HEK293 (cell line): ENCODE measurements around the gene MGAT4B.

Experiments
- CTCF ChIA-PET: fragments of 350-600 bp; formaldehyde crosslinking; extraction: SDS; loops from one replicate; lab custom pipeline; 2021; ENCODE audit warnings: antibody characterized with exemption; lab: Yijun Ruan, JAX
- POLR2A ChIA-PET: fragments of 300-600 bp; formaldehyde crosslinking; extraction: SDS; loops from one replicate; lab custom pipeline; 2020; ENCODE audit warnings: antibody characterized with exemption, inconsistent platforms; lab: Yijun Ruan, JAX
- H3K27ac ChIP-seq: fragments of 200-500 bp; sonication (Bioruptor generic); 2 replicates; pipeline ENCODE4 v1.5.1; 2014; ENCODE audit warnings: low read depth, low read length, control low read depth, inconsistent platforms; ENCODE audit errors: extremely low read depth
- H3K36me3 ChIP-seq, 2 experiments: fragments of 200-500 bp in 1 of 2; sonication (Bioruptor generic) in 1 of 2; 1 replicate in 1 of 2; 2 replicates in 1 of 2; pipeline ENCODE4 v1.5.1; 2014 to 2017; ENCODE audit warnings: inconsistent platforms in 2 of 2, low read length in 2 of 2; ENCODE audit not compliant: control insufficient read depth in 2 of 2, insufficient read depth in 1 of 2
- H3K4me1 ChIP-seq: fragments of 200-500 bp; sonication (Bioruptor generic); 2 replicates; pipeline ENCODE4 v1.5.1; 2014; ENCODE audit warnings: mild to moderate bottlenecking, low read length, inconsistent platforms; ENCODE audit not compliant: control insufficient read depth, insufficient read depth
- H3K4me3 ChIP-seq: 2 replicates; pipeline ENCODE4 v1.5.1; 2011; ENCODE audit warnings: low read depth, mild to moderate bottlenecking, control low read depth, low read length, moderate library complexity
- H3K9me3 ChIP-seq: fragments of 200-500 bp; sonication (Bioruptor generic); 2 replicates; pipeline ENCODE4 v1.5.1; 2014; ENCODE audit warnings: low read depth, low read length, inconsistent platforms; ENCODE audit not compliant: control insufficient read depth, insufficient read depth
- GFI1B ChIP-seq: fragments of 450-650 bp; formaldehyde crosslinking; IDR thresholded peaks from 2 replicates; pipeline ENCODE4 v1.5.1; 2016; ENCODE audit warnings: missing biosample characterization, missing genetic modification characterization
- GLIS2 ChIP-seq: fragments of 450-650 bp; formaldehyde crosslinking; IDR thresholded peaks from 2 replicates; pipeline ENCODE4 v1.5.1; 2016; ENCODE audit warnings: missing biosample characterization, missing genetic modification characterization
- HOXC10 ChIP-seq: sonication (generic); formaldehyde crosslinking; IDR thresholded peaks from 2 replicates; pipeline ENCODE4 v1.8.1; 2023; ENCODE audit warnings: mild to moderate bottlenecking, missing genetic modification reagents
- IKZF3 ChIP-seq: fragments of 450-650 bp; IDR thresholded peaks from 2 replicates; pipeline ENCODE4 v1.5.0; 2018; ENCODE audit warnings: missing biosample characterization, mild to moderate bottlenecking, missing genetic modification characterization, moderate library complexity
- KLF1 ChIP-seq: fragments of 450-650 bp; formaldehyde crosslinking; IDR thresholded peaks from 2 replicates; pipeline ENCODE4 v1.5.1; 2016; ENCODE audit warnings: missing biosample characterization, missing genetic modification characterization
- KLF7 ChIP-seq: fragments of 450-650 bp; formaldehyde crosslinking; IDR thresholded peaks from 2 replicates; pipeline ENCODE4 v1.5.1; 2016; ENCODE audit warnings: missing biosample characterization, missing genetic modification characterization, borderline replicate concordance
- KLF9 ChIP-seq: fragments of 450-650 bp; formaldehyde crosslinking; IDR thresholded peaks from 2 replicates; pipeline ENCODE4 v1.5.1; 2016; ENCODE audit warnings: missing biosample characterization, missing genetic modification characterization, low read depth
- SP2 ChIP-seq: fragments of 450-650 bp; formaldehyde crosslinking; IDR thresholded peaks from 2 replicates; pipeline ENCODE4 v1.5.1; 2016; ENCODE audit warnings: missing biosample characterization, missing genetic modification characterization
- WT1 ChIP-seq: fragments of 450-650 bp; formaldehyde crosslinking; IDR thresholded peaks from 2 replicates; pipeline ENCODE4 v1.5.1; 2016; ENCODE audit warnings: missing biosample characterization, missing genetic modification characterization
- ZEB2 ChIP-seq: fragments of 450-650 bp; formaldehyde crosslinking; IDR thresholded peaks from 2 replicates; pipeline ENCODE4 v1.5.1; 2016; ENCODE audit warnings: missing biosample characterization, missing genetic modification characterization
- ZFP41 ChIP-seq: fragments of 450-650 bp; formaldehyde crosslinking; IDR thresholded peaks from 2 replicates; pipeline ENCODE4 v1.5.1; 2016; ENCODE audit warnings: missing biosample characterization, missing genetic modification characterization, borderline replicate concordance
- ZNF10 ChIP-seq: fragments of 450-650 bp; formaldehyde crosslinking; IDR thresholded peaks from 2 replicates; pipeline ENCODE4 v1.5.1; 2017; ENCODE audit warnings: missing biosample characterization, missing genetic modification characterization
- ZNF175 ChIP-seq: fragments of 450-650 bp; formaldehyde crosslinking; IDR thresholded peaks from 2 replicates; pipeline ENCODE4 v1.5.1; 2016; ENCODE audit warnings: missing biosample characterization, missing genetic modification characterization
- ZNF184 ChIP-seq: fragments of 450-650 bp; IDR thresholded peaks from 2 replicates; pipeline ENCODE4 v1.5.1; 2018; ENCODE audit warnings: missing biosample characterization, mild to moderate bottlenecking, missing genetic modification characterization
- ZNF221 ChIP-seq: fragments of 450-650 bp; formaldehyde crosslinking; IDR thresholded peaks from 2 replicates; pipeline ENCODE4 v1.5.1; 2017; ENCODE audit warnings: missing biosample characterization, missing genetic modification characterization, borderline replicate concordance
- ZNF292 ChIP-seq: fragments of 450-650 bp; formaldehyde crosslinking; IDR thresholded peaks from 2 replicates; pipeline ENCODE4 v1.5.1; 2016; ENCODE audit warnings: low read depth, missing biosample characterization, missing genetic modification characterization, borderline replicate concordance
- ZNF302 ChIP-seq: fragments of 450-650 bp; formaldehyde crosslinking; IDR thresholded peaks from 2 replicates; pipeline ENCODE4 v1.5.1; 2016; ENCODE audit warnings: missing biosample characterization, missing genetic modification characterization, low read depth
- ZNF335 ChIP-seq: fragments of 450-650 bp; formaldehyde crosslinking; conservative IDR thresholded peaks from 2 replicates; pipeline ENCODE4 v1.5.1; 2016; ENCODE audit warnings: missing biosample characterization, missing genetic modification characterization
- ZNF549 ChIP-seq: fragments of 450-650 bp; IDR thresholded peaks from 2 replicates; pipeline ENCODE4 v1.5.1; 2018; ENCODE audit warnings: missing biosample characterization, missing genetic modification characterization, mild to moderate bottlenecking, inconsistent platforms, moderate library complexity
- ZNF596 ChIP-seq: fragments of 450-650 bp; IDR thresholded peaks from 2 replicates; pipeline ENCODE4 v1.5.0; 2018; ENCODE audit warnings: missing biosample characterization, mild to moderate bottlenecking, missing genetic modification characterization, moderate library complexity
- ZNF600 ChIP-seq: fragments of 450-650 bp; formaldehyde crosslinking; IDR thresholded peaks from 2 replicates; pipeline ENCODE4 v1.5.1; 2016; ENCODE audit warnings: missing biosample characterization, missing genetic modification characterization
- ZNF677 ChIP-seq: fragments of 450-650 bp; IDR thresholded peaks from 2 replicates; pipeline ENCODE4 v1.5.0; 2018; ENCODE audit warnings: missing biosample characterization, mild to moderate bottlenecking, missing genetic modification characterization, moderate library complexity
- ZNF777 ChIP-seq: fragments of 450-650 bp; formaldehyde crosslinking; IDR thresholded peaks from 2 replicates; pipeline ENCODE4 v1.5.1; 2017; ENCODE audit warnings: missing biosample characterization, missing genetic modification characterization, borderline replicate concordance
- ZNF792 ChIP-seq: fragments of 450-650 bp; formaldehyde crosslinking; IDR thresholded peaks from 2 replicates; pipeline ENCODE4 v1.5.1; 2016; ENCODE audit warnings: missing biosample characterization, missing genetic modification characterization
- ZNF837 ChIP-seq: fragments of 450-650 bp; formaldehyde crosslinking; IDR thresholded peaks from 2 replicates; pipeline ENCODE4 v1.5.1; 2016; ENCODE audit warnings: missing biosample characterization, missing genetic modification characterization
- TF ChIP-seq, protein P1 (sequence below): fragments of 450-650 bp; formaldehyde crosslinking; IDR thresholded peaks from 2 replicates; pipeline ENCODE4 v1.5.1; 2016; ENCODE audit warnings: missing biosample characterization, missing genetic modification characterization
- TF ChIP-seq, protein P2 (sequence below): fragments of 450-650 bp; formaldehyde crosslinking; optimal IDR thresholded peaks from 2 replicates; pipeline ENCODE3; 2016; ENCODE audit warnings: missing biosample characterization, mild to moderate bottlenecking, missing genetic modification characterization
- TF ChIP-seq, protein P3 (sequence below): sonication (generic); formaldehyde crosslinking; IDR thresholded peaks from 2 replicates; pipeline ENCODE4 v1.8.1; 2022; ENCODE audit warnings: mild to moderate bottlenecking, moderate library complexity, missing genetic modification reagents
- TF ChIP-seq, protein P4 (sequence below): fragments of 450-650 bp; formaldehyde crosslinking; IDR thresholded peaks from 2 replicates; pipeline ENCODE4 v1.5.1; 2016; ENCODE audit warnings: missing biosample characterization, missing genetic modification characterization
- TF ChIP-seq, protein P5 (sequence below): fragments of 450-650 bp; formaldehyde crosslinking; IDR thresholded peaks from 2 replicates; pipeline ENCODE4 v1.5.1; 2016; ENCODE audit warnings: missing biosample characterization, missing genetic modification characterization, borderline replicate concordance

Gene MGAT4B

DNA sequence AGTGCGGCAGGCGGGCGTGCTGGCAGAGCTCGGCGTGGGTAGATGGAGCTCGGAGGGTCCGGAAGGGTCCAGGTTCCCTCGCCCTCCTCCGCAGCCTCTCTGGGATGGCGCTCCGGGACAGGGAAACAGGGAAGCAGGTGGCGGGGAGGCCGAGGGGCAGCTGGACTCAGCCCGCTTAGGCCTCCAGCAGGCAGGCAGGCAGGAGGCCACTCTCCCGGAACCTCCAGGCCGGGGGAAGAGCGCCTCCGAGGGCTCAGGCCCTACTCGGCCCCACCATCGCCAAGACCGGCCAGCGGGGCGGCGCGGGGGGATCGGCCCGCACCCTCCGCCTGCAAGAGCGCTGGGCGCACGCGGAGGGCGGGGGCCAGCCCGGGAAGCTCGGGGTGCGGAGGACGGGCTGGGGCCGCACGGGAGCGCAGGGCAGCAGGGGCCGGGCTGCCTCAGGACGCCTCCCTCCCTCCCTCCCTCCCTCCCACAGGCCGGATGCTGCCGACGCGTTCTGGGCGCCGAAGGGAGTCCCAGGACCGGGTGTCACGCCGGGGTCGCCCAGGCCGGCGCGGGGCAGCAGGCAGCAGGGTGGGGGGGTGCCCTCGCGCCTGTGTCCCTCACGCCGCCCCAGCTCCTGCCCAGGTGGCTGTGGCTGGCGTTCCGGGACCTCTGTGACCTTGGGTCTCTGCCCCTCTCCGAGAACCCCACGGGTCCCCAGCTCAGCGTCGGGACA, 977 bp downstream of the MGAT4B start:
- Histone ChIP-seq H3K9me3 (no peaks in the 10 kb centered on the region), H3K4me3 (peak overlapping the region; percentile 76), H3K36me3 (peaks cover 0 to 24% of the 10 kb centered on the region in 2 experiments; a peak in 2 of 3 replicates), H3K27ac (peak overlapping the region; percentile 89; the same call in 1 of the 2 replicates), H3K4me1 (peaks cover 22% of the 10 kb centered on the region)
- POLR2A ChIA-PET: interaction anchor here (0.9 to 2.1 kb wide), 6 partner anchors 9 to 182 kb away, joined by 3 to 9 read pairs (median 4); partner anchors contain the start of genes HNRNPH1 and SQSTM1
- CTCF ChIA-PET: interaction anchor here (0.6 to 0.8 kb wide), 2 partner anchors 13 to 22 kb away, joined by 3 read pairs; no protein-coding TSS in a partner anchor
- TF ChIP-seq HOXC10 (CRISPR knock-in tag) (no peak), ZNF175 (tag by site-specific recombination) (no peak), ZNF335 (tag by site-specific recombination) (peak; percentile 95), ZNF10 (tag by site-specific recombination) (no peak), WT1 (no peak), ZNF302 (no peak), GLIS2 (tag by site-specific recombination) (peak; percentile 68), ZFP41 (no peak), ZNF677 (tag by site-specific recombination) (no peak), KLF9 (tag by site-specific recombination) (0 out of 2 replicates have a peak, but pooled peaks have one; percentile 17), SP2 (peak; percentile 26; the same call in 1 of the 2 replicates), ZNF596 (tag by site-specific recombination) (no peak), GFI1B (tag by site-specific recombination) (no peak), ZEB2 (0 out of 2 replicates have a peak, but pooled peaks have one; percentile 39), ZNF549 (tag by site-specific recombination) (no peak), ZNF292 (tag by site-specific recombination) (no peak), ZNF184 (tag by site-specific recombination) (0 out of 2 replicates have a peak, but pooled peaks have one; percentile 20), ZNF837 (tag by site-specific recombination) (no peak), KLF7 (tag by site-specific recombination) (no peak; the same call in 1 of the 2 replicates), ZNF792 (tag by site-specific recombination) (no peak), ZNF777 (tag by site-specific recombination) (no peak), KLF1 (peak; percentile 30; the same call in 1 of the 2 replicates), ZNF221 (tag by site-specific recombination) (no peak), IKZF3 (tag by site-specific recombination) (peak; percentile 30), ZNF600 (tag by site-specific recombination) (peak; percentile 96)
- TF ChIP-seq, protein P1, sequence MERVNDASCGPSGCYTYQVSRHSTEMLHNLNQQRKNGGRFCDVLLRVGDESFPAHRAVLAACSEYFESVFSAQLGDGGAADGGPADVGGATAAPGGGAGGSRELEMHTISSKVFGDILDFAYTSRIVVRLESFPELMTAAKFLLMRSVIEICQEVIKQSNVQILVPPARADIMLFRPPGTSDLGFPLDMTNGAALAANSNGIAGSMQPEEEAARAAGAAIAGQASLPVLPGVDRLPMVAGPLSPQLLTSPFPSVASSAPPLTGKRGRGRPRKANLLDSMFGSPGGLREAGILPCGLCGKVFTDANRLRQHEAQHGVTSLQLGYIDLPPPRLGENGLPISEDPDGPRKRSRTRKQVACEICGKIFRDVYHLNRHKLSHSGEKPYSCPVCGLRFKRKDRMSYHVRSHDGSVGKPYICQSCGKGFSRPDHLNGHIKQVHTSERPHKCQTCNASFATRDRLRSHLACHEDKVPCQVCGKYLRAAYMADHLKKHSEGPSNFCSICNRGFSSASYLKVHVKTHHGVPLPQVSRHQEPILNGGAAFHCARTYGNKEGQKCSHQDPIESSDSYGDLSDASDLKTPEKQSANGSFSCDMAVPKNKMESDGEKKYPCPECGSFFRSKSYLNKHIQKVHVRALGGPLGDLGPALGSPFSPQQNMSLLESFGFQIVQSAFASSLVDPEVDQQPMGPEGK: peak; percentile 47
- TF ChIP-seq, protein P2, sequence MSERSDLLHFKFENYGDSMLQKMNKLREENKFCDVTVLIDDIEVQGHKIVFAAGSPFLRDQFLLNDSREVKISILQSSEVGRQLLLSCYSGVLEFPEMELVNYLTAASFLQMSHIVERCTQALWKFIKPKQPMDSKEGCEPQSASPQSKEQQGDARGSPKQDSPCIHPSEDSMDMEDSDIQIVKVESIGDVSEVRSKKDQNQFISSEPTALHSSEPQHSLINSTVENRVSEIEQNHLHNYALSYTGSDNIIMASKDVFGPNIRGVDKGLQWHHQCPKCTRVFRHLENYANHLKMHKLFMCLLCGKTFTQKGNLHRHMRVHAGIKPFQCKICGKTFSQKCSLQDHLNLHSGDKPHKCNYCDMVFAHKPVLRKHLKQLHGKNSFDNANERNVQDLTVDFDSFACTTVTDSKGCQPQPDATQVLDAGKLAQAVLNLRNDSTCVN (tag by site-specific recombination): peak; percentile 79
- TF ChIP-seq, protein P3, sequence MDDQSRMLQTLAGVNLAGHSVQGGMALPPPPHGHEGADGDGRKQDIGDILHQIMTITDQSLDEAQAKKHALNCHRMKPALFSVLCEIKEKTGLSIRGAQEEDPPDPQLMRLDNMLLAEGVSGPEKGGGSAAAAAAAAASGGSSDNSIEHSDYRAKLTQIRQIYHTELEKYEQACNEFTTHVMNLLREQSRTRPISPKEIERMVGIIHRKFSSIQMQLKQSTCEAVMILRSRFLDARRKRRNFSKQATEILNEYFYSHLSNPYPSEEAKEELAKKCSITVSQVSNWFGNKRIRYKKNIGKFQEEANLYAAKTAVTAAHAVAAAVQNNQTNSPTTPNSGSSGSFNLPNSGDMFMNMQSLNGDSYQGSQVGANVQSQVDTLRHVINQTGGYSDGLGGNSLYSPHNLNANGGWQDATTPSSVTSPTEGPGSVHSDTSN (CRISPR knock-in tag): peak; percentile 48; the same call in 1 of the 2 replicates
- TF ChIP-seq, protein P4, sequence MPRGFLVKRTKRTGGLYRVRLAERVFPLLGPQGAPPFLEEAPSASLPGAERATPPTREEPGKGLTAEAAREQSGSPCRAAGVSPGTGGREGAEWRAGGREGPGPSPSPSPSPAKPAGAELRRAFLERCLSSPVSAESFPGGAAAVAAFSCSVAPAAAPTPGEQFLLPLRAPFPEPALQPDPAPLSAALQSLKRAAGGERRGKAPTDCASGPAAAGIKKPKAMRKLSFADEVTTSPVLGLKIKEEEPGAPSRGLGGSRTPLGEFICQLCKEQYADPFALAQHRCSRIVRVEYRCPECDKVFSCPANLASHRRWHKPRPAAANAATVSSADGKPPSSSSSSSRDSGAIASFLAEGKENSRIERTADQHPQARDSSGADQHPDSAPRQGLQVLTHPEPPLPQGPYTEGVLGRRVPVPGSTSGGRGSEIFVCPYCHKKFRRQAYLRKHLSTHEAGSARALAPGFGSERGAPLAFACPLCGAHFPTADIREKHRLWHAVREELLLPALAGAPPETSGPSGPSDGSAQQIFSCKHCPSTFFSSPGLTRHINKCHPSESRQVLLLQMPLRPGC (tag by site-specific recombination): no peak
- TF ChIP-seq, protein P5, sequence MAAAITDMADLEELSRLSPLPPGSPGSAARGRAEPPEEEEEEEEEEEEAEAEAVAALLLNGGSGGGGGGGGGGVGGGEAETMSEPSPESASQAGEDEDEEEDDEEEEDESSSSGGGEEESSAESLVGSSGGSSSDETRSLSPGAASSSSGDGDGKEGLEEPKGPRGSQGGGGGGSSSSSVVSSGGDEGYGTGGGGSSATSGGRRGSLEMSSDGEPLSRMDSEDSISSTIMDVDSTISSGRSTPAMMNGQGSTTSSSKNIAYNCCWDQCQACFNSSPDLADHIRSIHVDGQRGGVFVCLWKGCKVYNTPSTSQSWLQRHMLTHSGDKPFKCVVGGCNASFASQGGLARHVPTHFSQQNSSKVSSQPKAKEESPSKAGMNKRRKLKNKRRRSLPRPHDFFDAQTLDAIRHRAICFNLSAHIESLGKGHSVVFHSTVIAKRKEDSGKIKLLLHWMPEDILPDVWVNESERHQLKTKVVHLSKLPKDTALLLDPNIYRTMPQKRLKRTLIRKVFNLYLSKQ: no peak
